ENCODE results near the gene SPATA7. TPM values are rescaled to one million over a fixed set of nuclear protein-coding genes. Genes with fewer than 3 reads are reported as not detected.

Gene SPATA7
- total RNA-seq, 1 donor from 2014 or later: 17.9 TPM

DNA sequence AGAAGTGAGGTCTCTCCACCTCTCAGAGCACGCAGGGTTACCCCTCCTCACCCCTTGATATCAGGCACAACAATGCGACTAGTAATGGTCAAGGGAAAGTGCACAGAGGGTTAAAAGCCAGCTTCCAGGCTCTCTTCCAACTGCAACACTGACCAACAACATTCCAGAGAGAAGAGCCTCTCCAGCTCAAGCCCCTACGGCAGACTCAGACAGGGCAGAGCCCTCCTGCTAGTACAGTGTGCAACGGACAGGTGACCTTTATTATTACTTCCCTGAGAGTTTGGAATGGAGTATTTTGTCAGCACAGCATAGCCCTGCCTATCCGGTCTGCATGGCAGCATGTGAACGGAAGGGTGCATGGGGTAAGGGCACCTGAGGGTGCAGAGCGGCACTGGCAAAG is 96.3 kb downstream of the SPATA7 start:
- no peak for DNase-seq (ENCODE audit: low spot score)

DNA sequence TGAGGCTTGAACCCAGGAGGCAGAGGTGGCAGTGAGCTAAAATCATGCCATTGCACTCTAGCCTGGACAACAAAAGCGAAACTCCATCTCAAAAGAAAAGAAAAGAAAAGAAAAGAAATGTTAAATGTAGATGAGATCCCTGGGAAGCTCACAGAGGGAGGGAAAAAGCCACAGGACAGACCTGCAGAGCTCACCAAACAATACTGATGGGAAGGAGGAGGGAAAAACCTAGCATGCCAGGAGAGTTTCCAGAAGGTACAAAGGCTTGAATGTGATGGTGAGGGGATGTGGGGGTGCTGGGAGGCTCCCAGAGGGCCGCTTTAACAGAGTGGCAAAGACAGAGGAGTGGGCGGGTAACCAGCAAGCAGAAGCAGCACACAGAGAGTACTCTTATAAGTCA is 97.1 kb downstream of the SPATA7 start:
- no peak for DNase-seq (ENCODE audit: low spot score)

Other genes starting within 250 kb of the SPATA7 start
- 0.60 TPM for gene KCNK10, start 62.4 kb upstream of the SPATA7 start, total RNA-seq
- gene PTPN21, start 169.3 kb downstream of the SPATA7 start, total RNA-seq: 33.7 TPM
- 50.5 TPM for gene ZC3H14, start 177.4 kb downstream of the SPATA7 start, total RNA-seq